ENCODE data around the gene CLCN5.

Gene CLCN5

DNA sequence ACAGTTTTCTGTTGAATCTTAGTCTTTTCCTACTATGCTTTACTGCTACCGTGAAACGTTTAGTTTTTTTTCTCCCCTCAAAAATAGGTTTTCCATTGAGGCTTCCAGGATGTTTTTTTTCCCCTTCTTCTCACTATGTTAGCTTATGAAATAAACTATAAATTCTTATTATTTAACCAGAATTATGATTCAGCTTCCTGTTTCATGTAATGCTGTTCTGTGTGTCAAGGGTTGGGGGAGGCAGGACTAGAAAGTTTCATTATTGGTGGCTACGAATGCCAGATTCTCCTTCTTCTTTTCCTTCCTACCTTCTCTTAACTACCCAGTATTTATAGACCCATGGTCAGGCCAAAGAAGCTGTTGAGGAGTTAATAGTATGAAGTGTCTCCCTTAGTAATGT, 11.8 kb downstream of the CLCN5 start:
- no peak overlapping the region for H3K9ac ChIP-seq (ENCODE audit: low read depth, low read length)

DNA sequence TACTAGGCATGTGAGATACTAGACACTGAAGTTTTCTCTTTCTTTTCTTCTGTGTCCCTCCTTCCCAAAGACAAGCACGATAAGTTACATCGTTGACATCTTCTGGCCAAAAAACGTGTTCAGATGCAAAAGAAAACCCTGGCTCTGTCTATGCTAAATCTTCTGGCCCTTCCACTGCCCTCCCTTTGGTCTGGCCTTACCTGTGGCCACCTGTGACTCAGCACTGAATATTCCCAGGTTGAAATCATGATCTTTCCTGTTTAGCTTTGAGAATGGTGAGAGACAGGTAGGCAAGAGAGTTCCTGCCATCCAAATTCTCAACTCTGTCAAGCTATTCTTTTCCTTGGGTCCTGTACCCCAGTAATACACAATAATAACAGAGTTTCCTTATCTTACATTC, 12.3 kb downstream of the CLCN5 start:
- H3K27ac ChIP-seq (ENCODE audit: low read depth, low read length): no peak overlapping the region
- peaks cover 10% of the 10 kb centered on the region; the same call in 1 of the 2 replicates for H3K9me3 ChIP-seq (ENCODE audit: control insufficient read depth, insufficient read depth, low read length)
- H3K4me1 ChIP-seq (ENCODE audit: control insufficient read depth, insufficient read depth, low read length): no peaks in the 10 kb centered on the region
- no peak overlapping the region for H3K4me3 ChIP-seq (ENCODE audit: low read depth, low read length)
- H3K27me3 ChIP-seq (ENCODE audit: control insufficient read depth, insufficient read depth, low read length): no peaks in the 10 kb centered on the region
- no peak overlapping the region for H3K9ac ChIP-seq (ENCODE audit: low read depth, low read length)
- no peaks in the 10 kb centered on the region for H3K36me3 ChIP-seq (ENCODE audit: control insufficient read depth, insufficient read depth, low read length)

More for the DNA sequence above, 11.8 kb downstream of the CLCN5 start:
- no peaks in the 10 kb centered on the region for H3K4me1 ChIP-seq (ENCODE audit: control insufficient read depth, insufficient read depth, low read length)
- H3K27me3 ChIP-seq (ENCODE audit: control insufficient read depth, insufficient read depth, low read length): no peaks in the 10 kb centered on the region
- peaks cover 10% of the 10 kb centered on the region; the same call in 1 of the 2 replicates for H3K9me3 ChIP-seq (ENCODE audit: control insufficient read depth, insufficient read depth, low read length)
- H3K36me3 ChIP-seq (ENCODE audit: control insufficient read depth, insufficient read depth, low read length): no peaks in the 10 kb centered on the region
- no peak overlapping the region for H3K4me3 ChIP-seq (ENCODE audit: low read depth, low read length)
- no peak overlapping the region for H3K27ac ChIP-seq (ENCODE audit: low read depth, low read length)

DNA sequence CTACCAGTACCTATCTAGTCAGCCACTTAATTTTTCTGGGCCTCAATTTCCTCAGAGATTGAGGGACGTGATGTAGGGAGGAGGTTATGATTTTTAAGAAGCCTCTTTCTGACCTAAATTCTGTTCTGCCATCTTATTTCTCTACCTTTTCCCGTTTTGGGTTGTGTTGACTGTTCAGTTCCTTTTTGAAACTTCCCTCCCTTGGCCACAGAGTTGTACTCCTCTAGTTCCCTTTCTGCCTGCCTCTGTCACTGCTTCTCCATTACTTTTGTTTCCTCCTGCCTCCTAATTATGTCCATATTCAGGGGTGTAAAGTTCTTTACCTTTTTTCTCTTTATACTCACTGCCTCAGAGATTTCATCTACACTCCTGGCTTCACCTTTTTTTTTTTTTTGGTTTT, 25.4 kb downstream of the CLCN5 start:
- no peaks in the 10 kb centered on the region for H3K4me1 ChIP-seq (ENCODE audit: control insufficient read depth, insufficient read depth, low read length)
- H3K9me3 ChIP-seq (ENCODE audit: control insufficient read depth, insufficient read depth, low read length): peaks cover 6% of the 10 kb centered on the region; the same call in 1 of the 2 replicates
- H3K4me3 ChIP-seq (ENCODE audit: low read depth, low read length): no peak overlapping the region
- no peak overlapping the region for H3K27ac ChIP-seq (ENCODE audit: low read depth, low read length)
- H3K9ac ChIP-seq (ENCODE audit: low read depth, low read length): no peak overlapping the region
- H3K36me3 ChIP-seq (ENCODE audit: control insufficient read depth, insufficient read depth, low read length): no peaks in the 10 kb centered on the region
- no peaks in the 10 kb centered on the region for H3K27me3 ChIP-seq (ENCODE audit: control insufficient read depth, insufficient read depth, low read length)

DNA sequence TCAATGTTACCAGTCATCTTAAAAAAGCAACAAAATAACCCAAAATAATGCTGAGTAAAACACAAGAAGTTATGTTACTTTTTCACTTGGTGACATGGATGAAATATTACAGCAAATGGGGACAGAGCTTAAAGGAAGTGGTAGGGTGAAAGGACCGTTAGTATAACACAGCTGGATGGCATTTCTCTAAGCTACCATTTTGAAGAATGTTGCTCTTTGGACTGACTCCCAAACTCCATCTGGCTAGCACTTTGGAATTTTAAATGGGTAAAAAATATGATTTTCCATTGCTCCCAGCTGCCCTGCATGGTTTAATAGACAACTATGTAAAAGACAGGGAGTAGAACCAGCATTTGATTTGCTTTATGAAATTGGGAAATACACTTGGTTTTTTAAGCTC, 27.6 kb downstream of the CLCN5 start:
- H3K27me3 ChIP-seq (ENCODE audit: control insufficient read depth, insufficient read depth, low read length): no peaks in the 10 kb centered on the region
- H3K4me1 ChIP-seq (ENCODE audit: control insufficient read depth, insufficient read depth, low read length): no peaks in the 10 kb centered on the region
- H3K4me3 ChIP-seq (ENCODE audit: low read depth, low read length): no peak overlapping the region
- no peak overlapping the region for H3K27ac ChIP-seq (ENCODE audit: low read depth, low read length)
- H3K9me3 ChIP-seq (ENCODE audit: control insufficient read depth, insufficient read depth, low read length): peaks cover 7% of the 10 kb centered on the region; the same call in 1 of the 2 replicates
- no peaks in the 10 kb centered on the region for H3K36me3 ChIP-seq (ENCODE audit: control insufficient read depth, insufficient read depth, low read length)
- no peak overlapping the region for H3K9ac ChIP-seq (ENCODE audit: low read depth, low read length)

DNA sequence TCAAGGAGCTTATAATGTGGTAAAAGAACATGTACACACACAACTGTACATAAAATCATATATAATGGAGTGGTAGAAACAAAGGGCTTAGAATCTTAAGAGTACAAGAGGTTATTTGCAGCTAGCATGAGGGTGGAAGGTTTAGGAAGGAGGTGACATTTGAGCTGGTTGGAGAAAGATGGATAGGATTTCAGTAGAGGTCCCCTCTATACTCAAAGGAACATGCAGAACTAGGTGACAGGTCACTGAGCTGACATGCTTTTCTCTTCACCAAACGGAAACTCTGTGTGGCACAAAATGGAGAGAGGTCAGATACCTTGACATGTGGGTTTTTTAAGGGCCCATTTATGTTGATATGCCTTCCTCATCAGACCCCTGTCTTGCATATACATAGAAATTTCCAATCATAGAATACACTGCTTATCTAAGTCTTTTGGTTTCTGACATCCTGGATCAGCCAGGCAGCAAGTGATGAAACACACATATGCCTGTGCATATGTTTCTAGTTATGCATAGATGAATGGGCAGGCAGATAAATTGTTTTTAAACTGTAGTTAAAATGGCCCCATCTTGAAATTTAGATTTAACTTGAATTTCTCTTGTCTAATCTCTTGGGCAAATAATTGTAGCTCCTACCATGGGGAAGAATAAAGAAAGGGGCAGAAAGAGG, 29.3 kb downstream of the CLCN5 start:
- Histone ChIP-seq H3K27me3 (ENCODE audit: control insufficient read depth, insufficient read depth, low read length) (no peaks in the 10 kb centered on the region), H3K27ac (ENCODE audit: low read depth, low read length) (no peak overlapping the region), H3K36me3 (ENCODE audit: control insufficient read depth, insufficient read depth, low read length) (no peaks in the 10 kb centered on the region), H3K4me3 (ENCODE audit: low read depth, low read length) (no peak overlapping the region), H3K4me1 (ENCODE audit: control insufficient read depth, insufficient read depth, low read length) (no peaks in the 10 kb centered on the region), H3K9ac (ENCODE audit: low read depth, low read length) (no peak overlapping the region), H3K9me3 (ENCODE audit: control insufficient read depth, insufficient read depth, low read length) (peaks cover 6% of the 10 kb centered on the region; the same call in 1 of the 2 replicates)

DNA sequence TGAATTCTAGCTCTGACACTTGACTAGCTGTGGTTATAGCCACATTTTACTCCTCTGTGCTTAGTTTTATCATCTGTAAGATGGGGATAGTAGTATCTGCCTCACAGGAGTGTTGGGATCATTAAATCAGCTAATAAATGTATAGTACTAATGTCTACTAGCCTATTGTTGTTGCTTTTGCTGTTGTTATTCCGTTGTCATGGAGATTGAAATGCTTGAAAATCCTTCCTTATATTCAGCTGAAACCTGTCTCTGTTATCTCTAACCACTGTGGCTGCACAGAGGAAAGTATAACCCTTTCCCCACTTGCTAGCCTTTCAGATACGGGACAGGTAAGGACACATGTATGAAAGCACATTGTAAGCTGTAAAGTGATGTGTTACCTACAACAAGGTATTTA, 33.9 kb downstream of the CLCN5 start:
- Histone ChIP-seq H3K4me3 (ENCODE audit: low read depth, low read length) (no peak overlapping the region), H3K9ac (ENCODE audit: low read depth, low read length) (no peak overlapping the region), H3K36me3 (ENCODE audit: control insufficient read depth, insufficient read depth, low read length) (no peaks in the 10 kb centered on the region), H3K4me1 (ENCODE audit: control insufficient read depth, insufficient read depth, low read length) (no peaks in the 10 kb centered on the region), H3K27ac (ENCODE audit: low read depth, low read length) (no peak overlapping the region), H3K9me3 (ENCODE audit: control insufficient read depth, insufficient read depth, low read length) (0 out of 2 replicates have a peak, but pooled peaks cover 7% of the 10 kb centered on the region), H3K27me3 (ENCODE audit: control insufficient read depth, insufficient read depth, low read length) (no peaks in the 10 kb centered on the region)

DNA sequence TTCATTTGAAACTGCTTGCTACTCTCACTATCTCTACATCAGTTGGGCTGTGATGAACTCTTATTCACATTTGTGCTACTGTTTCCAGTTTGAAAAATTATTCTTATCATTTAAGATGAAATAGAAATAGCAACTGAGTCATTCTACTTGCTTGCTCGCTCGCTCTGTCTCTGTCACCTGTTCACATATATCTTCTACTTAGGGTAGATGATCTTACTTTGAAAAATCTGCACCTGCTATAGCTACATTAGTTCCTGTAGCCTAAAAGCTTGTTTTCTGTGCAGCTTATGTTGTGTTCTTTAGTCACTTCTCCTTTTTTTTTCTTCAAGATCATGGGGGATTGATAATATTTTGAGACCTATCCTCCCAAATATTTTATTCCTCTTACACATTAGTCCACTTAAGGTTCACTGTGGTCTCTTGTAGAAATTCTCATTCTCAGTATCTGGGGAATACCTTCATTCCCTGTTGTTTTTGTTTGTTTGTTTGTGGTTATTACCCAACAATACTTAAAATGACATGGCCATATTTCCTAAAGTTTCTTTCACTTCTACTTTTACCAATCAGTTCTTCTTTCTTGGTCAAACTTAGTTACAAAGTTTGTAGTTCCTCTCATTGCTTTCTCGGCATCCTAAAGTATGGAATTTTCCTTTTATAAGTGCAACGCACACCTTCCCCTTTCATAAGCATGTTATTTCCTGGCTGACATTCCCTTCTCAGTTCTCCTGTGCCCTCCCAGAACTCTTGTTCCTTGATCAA, 36.5 kb downstream of the CLCN5 start:
- H3K36me3 ChIP-seq (ENCODE audit: control insufficient read depth, insufficient read depth, low read length): no peaks in the 10 kb centered on the region
- H3K27ac ChIP-seq (ENCODE audit: low read depth, low read length): no peak overlapping the region
- peaks cover 22% of the 10 kb centered on the region for H3K9me3 ChIP-seq (ENCODE audit: control insufficient read depth, insufficient read depth, low read length)
- H3K4me3 ChIP-seq (ENCODE audit: low read depth, low read length): no peak overlapping the region
- no peaks in the 10 kb centered on the region for H3K27me3 ChIP-seq (ENCODE audit: control insufficient read depth, insufficient read depth, low read length)
- no peak overlapping the region for H3K9ac ChIP-seq (ENCODE audit: low read depth, low read length)
- no peaks in the 10 kb centered on the region for H3K4me1 ChIP-seq (ENCODE audit: control insufficient read depth, insufficient read depth, low read length)

DNA sequence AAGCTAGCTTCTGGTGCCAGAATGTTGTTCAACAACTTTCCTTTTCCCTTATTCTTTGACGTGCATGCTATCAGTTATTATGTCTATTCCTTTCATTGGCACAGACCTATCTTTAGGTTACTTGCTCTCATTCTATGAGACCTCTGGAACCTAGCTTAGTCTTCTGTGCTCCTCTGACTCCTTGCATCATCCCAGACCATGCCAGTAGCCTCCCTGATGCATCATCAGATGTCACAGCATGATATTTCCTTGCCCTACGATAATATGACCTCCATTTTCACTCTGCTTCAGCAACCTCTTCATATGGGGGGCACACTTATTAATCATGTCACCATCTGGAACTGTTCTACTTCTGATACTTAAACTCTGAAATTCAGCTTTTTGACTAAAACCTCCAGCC, 37.2 kb downstream of the CLCN5 start:
- Histone ChIP-seq H3K27ac (ENCODE audit: low read depth, low read length) (no peak overlapping the region), H3K9me3 (ENCODE audit: control insufficient read depth, insufficient read depth, low read length) (peaks cover 22% of the 10 kb centered on the region), H3K36me3 (ENCODE audit: control insufficient read depth, insufficient read depth, low read length) (no peaks in the 10 kb centered on the region), H3K4me1 (ENCODE audit: control insufficient read depth, insufficient read depth, low read length) (no peaks in the 10 kb centered on the region), H3K4me3 (ENCODE audit: low read depth, low read length) (no peak overlapping the region), H3K27me3 (ENCODE audit: control insufficient read depth, insufficient read depth, low read length) (no peaks in the 10 kb centered on the region), H3K9ac (ENCODE audit: low read depth, low read length) (no peak overlapping the region)

DNA sequence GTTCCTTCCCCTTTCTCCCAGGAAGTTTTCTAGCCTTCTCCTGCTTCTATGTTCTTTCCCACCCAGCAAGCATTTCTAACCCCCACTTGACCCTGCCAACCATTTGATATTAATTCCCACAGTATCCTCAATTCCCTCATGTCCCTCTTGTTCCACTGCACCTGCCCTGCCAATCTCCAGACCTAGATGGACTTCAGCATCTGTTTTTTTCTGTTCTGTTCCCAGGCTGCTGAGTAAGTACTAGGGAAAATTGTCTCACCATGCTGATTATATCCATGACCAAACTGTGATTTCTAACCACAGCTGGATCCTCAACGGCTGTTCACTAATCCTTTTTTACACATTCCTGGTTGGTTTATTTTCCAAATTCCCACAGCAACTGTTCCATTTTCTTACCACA, 37.7 kb downstream of the CLCN5 start:
- H3K4me1 ChIP-seq (ENCODE audit: control insufficient read depth, insufficient read depth, low read length): no peaks in the 10 kb centered on the region
- no peak overlapping the region for H3K9ac ChIP-seq (ENCODE audit: low read depth, low read length)
- no peaks in the 10 kb centered on the region for H3K27me3 ChIP-seq (ENCODE audit: control insufficient read depth, insufficient read depth, low read length)
- H3K9me3 ChIP-seq (ENCODE audit: control insufficient read depth, insufficient read depth, low read length): peaks cover 19% of the 10 kb centered on the region
- no peak overlapping the region for H3K4me3 ChIP-seq (ENCODE audit: low read depth, low read length)
- H3K27ac ChIP-seq (ENCODE audit: low read depth, low read length): no peak overlapping the region
- H3K36me3 ChIP-seq (ENCODE audit: control insufficient read depth, insufficient read depth, low read length): no peaks in the 10 kb centered on the region

DNA sequence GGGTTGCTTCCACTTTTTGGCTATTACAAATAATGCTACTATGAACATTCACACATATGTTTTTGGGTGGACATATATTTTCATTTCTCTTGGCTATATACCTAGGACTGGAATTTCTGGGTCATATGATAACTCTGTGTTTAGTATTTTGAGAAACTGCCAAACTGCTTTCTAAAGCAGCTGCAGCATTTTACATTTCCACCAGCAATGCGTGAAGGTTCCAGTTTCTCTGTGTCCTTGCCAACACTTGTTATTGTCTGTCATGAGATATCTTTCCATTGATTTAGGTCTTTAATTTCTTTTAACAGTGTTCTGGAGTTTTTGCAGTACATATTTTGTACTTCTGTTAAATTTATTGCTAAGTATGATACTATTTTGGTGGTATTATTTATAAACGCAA, 48.3 kb downstream of the CLCN5 start:
- Histone ChIP-seq H3K4me3 (ENCODE audit: low read depth, low read length) (no peak overlapping the region), H3K27ac (ENCODE audit: low read depth, low read length) (no peak overlapping the region), H3K27me3 (ENCODE audit: control insufficient read depth, insufficient read depth, low read length) (no peaks in the 10 kb centered on the region), H3K36me3 (ENCODE audit: control insufficient read depth, insufficient read depth, low read length) (no peaks in the 10 kb centered on the region), H3K4me1 (ENCODE audit: control insufficient read depth, insufficient read depth, low read length) (no peaks in the 10 kb centered on the region), H3K9me3 (ENCODE audit: control insufficient read depth, insufficient read depth, low read length) (peaks cover 16% of the 10 kb centered on the region; the same call in 1 of the 2 replicates), H3K9ac (ENCODE audit: low read depth, low read length) (no peak overlapping the region)

DNA sequence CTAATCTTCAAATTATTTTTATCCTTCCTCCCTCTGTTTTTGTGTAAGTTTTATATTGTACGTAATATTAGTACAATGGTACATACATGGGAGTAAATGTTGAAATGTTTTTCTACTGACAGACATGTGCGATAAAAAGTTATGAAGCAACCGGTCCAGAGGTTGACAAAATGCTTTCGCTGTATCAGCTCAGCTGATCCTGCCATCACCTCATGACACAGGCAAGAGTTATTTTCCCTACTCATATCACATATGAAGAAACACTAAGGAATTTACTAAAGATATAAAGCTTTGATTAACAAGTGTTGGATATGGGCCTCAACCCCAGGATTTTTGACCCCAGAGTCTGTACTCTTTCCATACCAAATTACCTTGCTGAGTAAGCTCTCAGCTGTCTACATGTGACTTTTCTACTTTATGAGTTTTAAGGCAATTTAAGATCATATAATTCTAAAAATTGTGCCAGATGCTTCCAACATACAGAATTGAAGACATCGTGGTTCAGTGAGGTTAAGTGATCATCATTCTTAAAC, 50.0 kb downstream of the CLCN5 start:
- H3K4me1 ChIP-seq (ENCODE audit: control insufficient read depth, insufficient read depth, low read length): no peaks in the 10 kb centered on the region
- peaks cover 22% of the 10 kb centered on the region; the same call in 1 of the 2 replicates for H3K9me3 ChIP-seq (ENCODE audit: control insufficient read depth, insufficient read depth, low read length)
- no peaks in the 10 kb centered on the region for H3K27me3 ChIP-seq (ENCODE audit: control insufficient read depth, insufficient read depth, low read length)
- H3K9ac ChIP-seq (ENCODE audit: low read depth, low read length): no peak overlapping the region
- no peak overlapping the region for H3K27ac ChIP-seq (ENCODE audit: low read depth, low read length)
- no peaks in the 10 kb centered on the region for H3K36me3 ChIP-seq (ENCODE audit: control insufficient read depth, insufficient read depth, low read length)
- H3K4me3 ChIP-seq (ENCODE audit: low read depth, low read length): no peak overlapping the region
